Mammary epithelial cell (primary cell): Measurements from ENCODE around the gene SPRED1.

Experiments used
- EZH2 ChIP-seq: IDR thresholded peaks from 2 replicates; pipeline ENCODE4 v1.6.1; 2012; ENCODE audit warnings: low read length, inconsistent platforms, borderline replicate concordance
- TF ChIP-seq, protein P1 (sequence below), 2 donors: IDR thresholded peaks in 1 of 2; conservative IDR thresholded peaks in 1 of 2; 2 replicates each; pipeline ENCODE4 v1.5.1; 2011 to 2012; ENCODE audit warnings: inconsistent platforms in 2 of 2, low read length in 2 of 2, mild to moderate bottlenecking in 2 of 2, control low read depth in 1 of 2, low read depth in 1 of 2; ENCODE audit not compliant: insufficient read depth in 1 of 2; ENCODE audit errors: extremely low read depth in 1 of 2

DNA sequence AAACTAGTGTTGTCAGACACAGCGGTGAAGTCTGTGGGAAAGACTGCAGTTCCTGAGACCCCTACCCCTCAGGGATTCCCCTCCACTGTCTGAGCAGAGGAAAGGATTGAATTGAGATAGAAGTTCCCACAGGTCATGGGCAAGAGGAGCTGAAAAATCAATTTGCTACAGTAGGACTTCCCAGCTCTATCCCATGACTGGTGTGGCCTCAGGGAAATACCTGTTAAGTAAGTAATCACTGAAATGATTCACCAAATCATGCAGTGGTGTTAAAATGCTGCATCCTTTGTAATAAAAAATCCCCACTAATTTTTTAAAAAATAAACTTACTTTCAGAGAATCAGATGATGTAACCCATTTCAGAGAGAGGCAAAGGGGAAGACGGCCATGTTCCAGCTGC, 45.0 kb upstream of the SPRED1 start:
- TF ChIP-seq, protein P1, sequence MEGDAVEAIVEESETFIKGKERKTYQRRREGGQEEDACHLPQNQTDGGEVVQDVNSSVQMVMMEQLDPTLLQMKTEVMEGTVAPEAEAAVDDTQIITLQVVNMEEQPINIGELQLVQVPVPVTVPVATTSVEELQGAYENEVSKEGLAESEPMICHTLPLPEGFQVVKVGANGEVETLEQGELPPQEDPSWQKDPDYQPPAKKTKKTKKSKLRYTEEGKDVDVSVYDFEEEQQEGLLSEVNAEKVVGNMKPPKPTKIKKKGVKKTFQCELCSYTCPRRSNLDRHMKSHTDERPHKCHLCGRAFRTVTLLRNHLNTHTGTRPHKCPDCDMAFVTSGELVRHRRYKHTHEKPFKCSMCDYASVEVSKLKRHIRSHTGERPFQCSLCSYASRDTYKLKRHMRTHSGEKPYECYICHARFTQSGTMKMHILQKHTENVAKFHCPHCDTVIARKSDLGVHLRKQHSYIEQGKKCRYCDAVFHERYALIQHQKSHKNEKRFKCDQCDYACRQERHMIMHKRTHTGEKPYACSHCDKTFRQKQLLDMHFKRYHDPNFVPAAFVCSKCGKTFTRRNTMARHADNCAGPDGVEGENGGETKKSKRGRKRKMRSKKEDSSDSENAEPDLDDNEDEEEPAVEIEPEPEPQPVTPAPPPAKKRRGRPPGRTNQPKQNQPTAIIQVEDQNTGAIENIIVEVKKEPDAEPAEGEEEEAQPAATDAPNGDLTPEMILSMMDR (conservative IDR thresholded peaks at IDR 0.05 in 1 of 2, IDR thresholded peaks at IDR 0.05 in 1 of 2; ENCODE audit: extremely low read depth in 1 of 2, insufficient read depth in 1 of 2, low read depth in 1 of 2, low read length in 2 of 2): no peak
- TF ChIP-seq EZH2: no peak
